Measurements from ENCODE around the gene SSTR1.
"Not testable (repeated sequence)": the region's sequence is repeated elsewhere in the genome, so short reads cannot be mapped to it uniquely, and the experiment has no call there.

The SSTR1 gene, protein sequence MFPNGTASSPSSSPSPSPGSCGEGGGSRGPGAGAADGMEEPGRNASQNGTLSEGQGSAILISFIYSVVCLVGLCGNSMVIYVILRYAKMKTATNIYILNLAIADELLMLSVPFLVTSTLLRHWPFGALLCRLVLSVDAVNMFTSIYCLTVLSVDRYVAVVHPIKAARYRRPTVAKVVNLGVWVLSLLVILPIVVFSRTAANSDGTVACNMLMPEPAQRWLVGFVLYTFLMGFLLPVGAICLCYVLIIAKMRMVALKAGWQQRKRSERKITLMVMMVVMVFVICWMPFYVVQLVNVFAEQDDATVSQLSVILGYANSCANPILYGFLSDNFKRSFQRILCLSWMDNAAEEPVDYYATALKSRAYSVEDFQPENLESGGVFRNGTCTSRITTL

GRCh38 chr14:38207736-38208617 is at the start of gene SSTR1:
SSTR1 (plus strand) TSS chr14:38207904; CDS start chr14:38209390, 1,486 bp downstream.
- DNase-seq, result no peak

DNA sequence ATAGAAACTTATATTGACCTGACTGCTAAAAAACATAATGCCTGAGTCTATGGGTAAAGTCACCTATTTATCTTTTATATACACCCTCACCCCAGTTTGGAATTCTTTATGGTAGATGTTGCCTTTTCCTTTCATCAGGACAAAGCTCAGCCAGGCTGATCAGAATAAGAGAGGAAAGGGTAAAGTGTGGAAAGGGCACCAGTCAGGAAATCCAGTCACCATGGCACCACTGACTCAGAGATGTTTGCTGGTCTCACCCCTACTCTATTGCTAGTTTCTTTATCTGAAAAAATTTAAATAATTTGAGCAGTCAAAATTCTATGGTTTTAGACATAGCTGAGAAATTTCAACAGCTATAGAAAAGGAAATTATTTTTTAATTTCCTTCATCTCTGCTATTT is 49.2 kb upstream of the SSTR1 start:
- no peak for DNase-seq

DNA sequence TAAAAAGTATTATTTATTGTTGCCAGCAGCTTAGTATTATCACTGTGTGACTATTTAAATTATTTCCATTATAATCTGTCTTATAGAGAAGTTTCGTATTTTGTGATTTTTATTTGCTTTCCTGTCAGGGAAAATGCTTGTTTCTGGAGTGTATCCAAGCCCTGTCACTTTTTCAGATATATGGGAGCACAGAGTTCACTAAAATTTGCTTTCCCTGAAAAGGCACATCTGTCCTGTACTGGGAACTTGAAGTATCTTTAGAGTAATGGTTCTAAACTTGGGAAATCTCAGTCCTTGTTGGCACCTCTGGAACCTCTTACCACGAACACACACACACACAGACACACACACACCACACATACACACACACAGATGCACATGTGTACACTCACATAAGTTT is 39.3 kb upstream of the SSTR1 start:
- DNase-seq, result no peak

DNA sequence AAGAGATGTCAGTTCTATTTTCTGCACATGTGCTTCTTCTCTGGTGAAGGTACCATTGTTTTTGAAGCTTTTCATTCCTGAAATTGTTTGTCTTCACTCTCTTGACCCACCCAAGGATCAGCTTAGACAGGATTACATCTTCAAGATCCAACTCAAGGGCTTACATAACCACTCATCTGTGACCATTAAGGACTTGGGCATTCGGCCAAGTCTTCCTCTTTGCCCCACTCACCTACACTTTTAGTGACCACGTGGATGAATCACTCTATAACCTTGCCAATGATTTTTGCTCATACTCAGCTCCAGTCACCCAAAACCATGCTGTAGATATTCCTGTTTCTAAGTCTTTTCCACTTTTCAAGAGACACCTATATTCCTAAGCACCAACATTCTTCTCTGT is 36.5 kb upstream of the SSTR1 start:
- no peak for DNase-seq

- no peak for DNase-seq
Measured at GRCh38 chr14:38174711-38175110, 33.0 kb upstream of the SSTR1 start.

- DNase-seq, result no peak
Measured at GRCh38 chr14:38175658-38176057, 32.0 kb upstream of the SSTR1 start.

GRCh38 chr14:38176379-38176778 is 31.3 kb upstream of the SSTR1 start:
- no peak for DNase-seq

GRCh38 chr14:38184132-38184531 is 23.6 kb upstream of the SSTR1 start:
- no peak for DNase-seq

DNA sequence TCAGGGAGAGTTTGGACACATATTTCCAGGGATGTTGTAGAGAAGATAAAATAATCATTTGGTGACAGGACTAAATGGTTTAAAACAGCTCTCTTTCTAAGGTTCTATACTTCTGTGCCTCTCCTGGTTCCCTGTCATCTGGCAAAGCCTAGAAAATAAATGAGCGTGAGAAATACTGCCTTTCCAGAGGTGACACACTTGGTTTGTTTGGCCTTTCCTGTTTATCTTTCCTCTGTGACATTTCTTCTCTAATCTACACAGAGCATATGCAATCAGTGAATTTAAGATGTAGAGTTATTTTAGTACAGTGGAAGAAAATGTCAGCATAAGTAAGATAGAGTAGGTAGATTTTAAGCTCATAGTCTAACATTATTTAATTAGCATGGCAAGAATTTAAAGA is 22.0 kb upstream of the SSTR1 start:
- no peak for DNase-seq

DNA sequence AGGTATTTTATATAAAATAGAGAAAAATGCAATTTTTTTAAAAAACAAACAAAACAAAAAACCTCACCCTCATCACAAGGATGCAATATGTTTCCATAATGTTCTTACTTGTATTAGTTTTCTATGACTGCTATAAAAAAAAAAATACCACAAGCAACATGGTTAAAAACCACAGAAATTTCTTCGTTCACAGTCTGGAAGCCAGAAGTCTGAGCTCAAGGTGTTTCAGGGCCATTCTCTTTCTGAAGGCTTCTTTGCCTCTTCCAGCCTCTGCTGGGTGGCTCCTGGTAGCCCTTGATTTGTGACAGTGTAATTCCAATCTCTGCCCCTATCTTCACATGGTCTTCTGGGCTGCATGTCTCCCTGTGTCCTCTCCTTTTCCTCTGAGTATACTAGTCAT is 21.5 kb upstream of the SSTR1 start:
- DNase-seq, result no peak

- no peak for DNase-seq
Measured at GRCh38 chr14:38187528-38187927, 20.2 kb upstream of the SSTR1 start.

DNA sequence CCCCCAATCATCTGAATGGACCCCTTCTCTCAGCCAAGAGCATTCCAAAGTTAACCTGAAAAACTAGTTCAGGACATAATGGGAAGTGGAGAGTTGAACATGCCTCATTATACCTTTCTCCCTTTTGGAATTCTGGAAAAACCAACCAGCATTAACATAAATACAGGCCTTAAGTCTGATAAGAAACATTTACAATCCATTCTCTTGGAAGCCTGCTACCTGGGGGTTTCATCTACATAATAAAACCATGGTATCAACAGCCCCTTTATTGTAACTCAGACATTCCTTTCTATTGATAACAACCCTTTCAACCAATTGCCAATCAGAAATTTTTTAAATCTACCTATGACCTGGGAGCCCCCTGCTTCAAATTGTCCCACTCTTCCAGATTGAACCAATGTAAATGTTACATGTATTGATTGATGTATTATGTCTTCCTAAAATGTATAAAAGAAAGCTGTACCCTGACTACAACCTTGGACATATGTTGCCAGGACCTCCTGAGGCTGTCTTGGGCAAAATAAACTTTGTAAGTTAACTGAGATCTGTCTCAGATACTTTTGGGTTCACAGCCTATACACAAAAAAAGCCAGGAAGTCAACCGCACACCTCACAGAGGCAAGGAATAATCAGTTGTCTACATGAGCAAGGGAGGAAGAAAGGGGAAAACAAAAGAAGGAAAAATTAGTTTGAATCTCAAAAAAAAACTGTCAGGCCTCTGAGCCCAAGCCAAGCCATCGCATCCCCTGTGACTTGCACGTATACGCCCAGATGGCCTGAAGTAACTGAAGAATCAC is 17.6 kb upstream of the SSTR1 start:
- DNase-seq, result no peak

- DNase-seq, result not testable (repeated sequence)
Measured at GRCh38 chr14:38190846-38191245, 16.9 kb upstream of the SSTR1 start.

DNA sequence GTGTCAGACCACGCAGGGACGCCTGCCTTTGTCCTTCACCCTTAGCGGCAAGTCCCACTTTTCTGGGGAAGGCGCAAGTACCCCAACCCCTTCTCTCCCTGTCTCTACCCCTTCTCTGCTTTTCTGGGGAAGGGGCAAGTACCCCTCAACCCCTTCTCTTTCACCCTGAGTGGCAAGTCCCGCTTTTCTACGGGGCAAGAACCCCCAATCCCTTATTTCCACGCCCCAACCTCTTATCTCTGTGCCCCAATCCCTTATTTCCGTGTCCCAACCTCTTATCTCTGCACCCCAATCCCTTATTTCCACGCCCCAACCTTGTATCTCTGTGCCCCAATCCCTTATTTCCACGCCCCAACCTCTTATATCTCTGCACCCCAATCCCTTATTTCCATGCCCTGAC is 16.2 kb upstream of the SSTR1 start:
- DNase-seq, result not testable (repeated sequence)

- DNase-seq, result no peak
Measured at GRCh38 chr14:38197001-38197783, 10.5 kb upstream of the SSTR1 start.

DNA sequence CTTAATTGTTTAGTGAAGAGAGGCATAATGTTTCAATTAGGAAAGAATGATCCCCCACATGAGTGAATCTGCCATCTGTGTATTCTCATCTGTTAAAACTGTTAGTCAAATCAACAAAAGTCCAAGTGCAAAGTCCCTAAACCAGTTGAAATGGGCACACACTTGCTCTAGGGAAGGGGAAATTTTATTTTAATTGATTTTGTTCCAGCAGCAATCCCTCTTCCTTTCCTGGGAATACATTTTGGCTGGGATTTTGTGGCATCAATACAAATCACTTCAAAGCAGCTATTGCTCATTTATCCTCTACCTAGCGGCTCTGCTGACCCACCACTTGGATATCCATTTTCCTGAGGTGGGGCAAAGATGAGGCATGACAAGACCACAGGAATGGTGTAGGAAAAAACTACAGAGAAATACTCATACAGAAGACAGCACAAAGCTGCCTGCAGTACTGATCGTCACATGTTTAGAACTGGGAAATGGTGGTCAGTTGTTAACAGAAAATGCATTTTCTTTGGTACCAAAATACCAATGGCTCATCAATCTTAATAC is 9.8 kb upstream of the SSTR1 start:
- no peak for DNase-seq

DNA sequence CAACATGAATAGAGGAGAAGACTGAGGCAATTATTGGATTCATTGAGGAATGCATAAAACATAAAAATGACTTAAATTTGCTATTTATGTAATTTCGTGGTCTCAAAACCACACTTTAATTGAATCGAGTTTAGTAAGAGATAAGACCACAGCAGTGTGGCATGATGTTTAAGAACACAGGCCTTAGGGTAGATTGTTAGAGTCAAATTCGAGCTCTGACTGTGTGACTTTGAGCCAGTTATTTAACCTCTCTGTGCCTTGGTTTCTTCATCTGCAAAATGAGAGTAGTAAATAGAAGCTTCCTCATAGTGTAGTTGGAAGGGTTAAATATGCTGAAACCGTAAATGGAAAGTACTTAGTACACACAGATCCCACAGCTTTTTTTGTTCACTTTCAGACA is 9.3 kb upstream of the SSTR1 start:
- DNase-seq, result no peak

DNA sequence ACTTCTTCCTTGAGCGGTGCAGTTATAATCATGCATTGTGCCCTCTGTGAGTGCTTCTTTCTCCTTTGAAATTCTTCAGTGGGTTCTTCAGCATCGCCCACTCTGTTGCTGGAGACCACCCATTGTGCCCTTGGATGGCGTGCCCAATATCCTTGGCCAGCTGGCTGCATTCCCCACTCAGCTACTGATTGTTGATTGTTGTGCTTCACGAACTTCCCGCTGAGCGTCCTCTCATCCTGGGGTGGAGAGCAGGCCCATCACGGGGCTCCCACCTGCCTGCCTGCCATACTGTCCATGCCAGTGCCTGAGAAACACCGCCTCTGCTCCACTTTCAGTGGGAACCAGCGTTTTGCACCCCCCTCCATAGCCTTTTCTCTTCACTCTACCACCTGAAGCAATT is 8.6 kb upstream of the SSTR1 start:
- DNase-seq, result no peak

DNA sequence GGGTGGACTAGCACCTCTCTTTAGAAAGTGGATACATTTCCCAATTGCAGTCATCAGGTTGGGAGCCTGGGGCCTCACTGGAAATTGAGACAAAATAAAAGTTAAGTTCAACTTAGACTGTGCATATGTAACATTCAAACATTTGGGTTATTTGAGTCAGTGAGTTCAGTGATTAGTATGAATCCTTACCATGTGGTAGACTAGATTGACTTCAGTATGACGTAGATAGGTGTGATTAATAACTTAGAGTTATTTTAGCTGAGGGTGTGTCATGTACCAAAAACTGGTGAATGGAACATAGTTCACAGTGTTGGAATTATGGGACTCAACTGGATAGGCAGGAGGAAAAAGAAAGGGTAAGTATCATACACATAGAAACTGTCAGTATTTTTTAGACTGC is 8.0 kb upstream of the SSTR1 start:
- no peak for DNase-seq

GRCh38 chr14:38201137-38201828 is 6.4 kb upstream of the SSTR1 start:
- DNase-seq, result no peak

DNA sequence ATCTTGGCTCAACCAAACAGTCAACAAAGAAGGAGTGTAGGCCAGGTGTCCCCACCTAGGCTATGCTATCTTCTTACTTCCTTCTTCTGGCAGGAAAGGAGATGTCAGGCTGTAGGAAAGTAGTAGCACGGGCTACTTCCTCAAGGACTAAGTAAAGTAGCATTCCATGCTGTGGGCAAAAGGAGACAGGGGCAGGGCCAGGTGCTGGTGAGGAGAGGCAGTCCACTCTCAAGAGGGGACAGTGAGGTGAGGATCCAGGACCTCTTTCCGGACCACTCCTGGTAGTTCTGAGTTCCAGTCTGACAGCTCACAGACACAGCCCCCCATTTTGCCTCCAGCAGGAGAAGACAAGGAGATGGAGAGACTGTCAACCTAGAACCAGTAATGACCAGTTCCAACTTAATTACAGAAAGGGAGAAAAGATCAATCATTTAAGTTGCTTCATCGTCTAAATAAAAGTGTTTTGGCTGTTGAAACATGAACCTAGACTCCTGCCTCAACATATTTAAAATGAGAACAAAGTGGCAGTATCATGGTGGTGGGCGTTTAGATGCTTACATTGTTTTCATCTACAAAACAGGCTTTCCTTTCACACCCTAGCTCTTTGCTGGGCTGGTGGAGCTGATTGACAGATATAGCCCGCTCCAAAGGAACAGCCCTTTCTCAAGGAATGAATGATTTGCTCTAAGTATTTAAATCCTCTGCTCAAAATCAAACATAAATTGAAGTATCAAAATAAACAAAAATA is 5.1 kb upstream of the SSTR1 start:
- DNase-seq, result no peak
